SU-DHL-6 (cell line): ENCODE data around the gene GTF2F2.

Experiments
- H2AFZ ChIP-seq: fragments of 200-600 bp; sonication (generic); 2 replicates; pipeline ENCODE4 v1.6.1; 2014; ENCODE audit warnings: low read depth, mild to moderate bottlenecking, moderate library complexity, mixed read lengths, antibody characterized with exemption, low read length; ENCODE audit not compliant: severe bottlenecking
- H3F3A ChIP-seq: fragments of 200-600 bp; shearing (Covaris generic); 2 replicates; pipeline ENCODE4 v1.6.0; 2016; ENCODE audit warnings: antibody characterized with exemption, mild to moderate bottlenecking; ENCODE audit not compliant: insufficient read depth
- H3K27ac ChIP-seq: fragments of 200-600 bp; sonication (generic); 2 replicates; pipeline ENCODE4 v1.5.1; 2016; ENCODE audit warnings: low read depth, mild to moderate bottlenecking, low read length, moderate library complexity, mixed read lengths
- H3K27me3 ChIP-seq: fragments of 200-600 bp; sonication (generic), shearing (Covaris generic); 2 replicates; pipeline ENCODE4 v1.6.0; 2014; ENCODE audit warnings: mild to moderate bottlenecking, low read length
- H3K36me3 ChIP-seq: fragments of 200-600 bp; sonication (generic); 2 replicates; pipeline ENCODE4 v1.6.1; 2014; ENCODE audit warnings: mild to moderate bottlenecking, low read length, mixed read lengths
- H3K4me2 ChIP-seq: fragments of 300-600, 200-600 bp; shearing (Covaris generic), sonication (generic); 2 replicates; pipeline ENCODE4 v1.6.0; 2014; ENCODE audit warnings: low read length, low read depth, mild to moderate bottlenecking; ENCODE audit not compliant: poor library complexity, severe bottlenecking
- H3K4me3 ChIP-seq: fragments of 200-600 bp; sonication (generic); 2 replicates; pipeline ENCODE4 v1.5.1; 2014; ENCODE audit warnings: antibody characterized with exemption, low read length, mild to moderate bottlenecking, mixed read lengths; ENCODE audit not compliant: insufficient read depth, poor library complexity, severe bottlenecking
- H3K79me2 ChIP-seq: fragments of 200-600 bp; sonication (generic); 2 replicates; pipeline ENCODE4 v1.6.1; 2014; ENCODE audit warnings: mild to moderate bottlenecking, low read length, moderate library complexity; ENCODE audit not compliant: insufficient read depth
- H3K9ac ChIP-seq: fragments of 200-600 bp; sonication (generic); 2 replicates; pipeline ENCODE4 v1.7.0; 2014; ENCODE audit warnings: mild to moderate bottlenecking, low read length
- H3K9me2 ChIP-seq: fragments of 200-600 bp; sonication (generic); replicated peaks from 2 replicates; pipeline ENCODE4 v1.6.1; 2014; ENCODE audit warnings: low read length; ENCODE audit not compliant: insufficient read depth
- H3K9me3 ChIP-seq: fragments of 200-600 bp; sonication (generic); 2 replicates; pipeline ENCODE4 v1.6.1; 2014; ENCODE audit warnings: low read length, mixed read lengths; ENCODE audit not compliant: insufficient read depth
- H4K20me1 ChIP-seq: fragments of 200-600 bp; sonication (generic); 2 replicates; pipeline ENCODE4 v1.6.1; 2014; ENCODE audit warnings: low read depth, mild to moderate bottlenecking, antibody characterized with exemption, low read length, moderate library complexity, mixed read lengths
- CTCF ChIP-seq: fragments of 200-600 bp; sonication (generic); IDR thresholded peaks from one replicate; pipeline ENCODE4 v1.5.1; 2017; ENCODE audit warnings: antibody characterized with exemption, mild to moderate bottlenecking, low read length, moderate library complexity; ENCODE audit not compliant: insufficient read depth, poor library complexity, severe bottlenecking
- EZH2phosphoT487 ChIP-seq: fragments of 200-600 bp; sonication (generic), shearing (Covaris generic); conservative IDR thresholded peaks from 2 replicates; pipeline ENCODE4 v1.6.1; 2018; ENCODE audit warnings: mild to moderate bottlenecking, antibody characterized with exemption, low read length, moderate library complexity, mixed read lengths

The GTF2F2 gene

DNA sequence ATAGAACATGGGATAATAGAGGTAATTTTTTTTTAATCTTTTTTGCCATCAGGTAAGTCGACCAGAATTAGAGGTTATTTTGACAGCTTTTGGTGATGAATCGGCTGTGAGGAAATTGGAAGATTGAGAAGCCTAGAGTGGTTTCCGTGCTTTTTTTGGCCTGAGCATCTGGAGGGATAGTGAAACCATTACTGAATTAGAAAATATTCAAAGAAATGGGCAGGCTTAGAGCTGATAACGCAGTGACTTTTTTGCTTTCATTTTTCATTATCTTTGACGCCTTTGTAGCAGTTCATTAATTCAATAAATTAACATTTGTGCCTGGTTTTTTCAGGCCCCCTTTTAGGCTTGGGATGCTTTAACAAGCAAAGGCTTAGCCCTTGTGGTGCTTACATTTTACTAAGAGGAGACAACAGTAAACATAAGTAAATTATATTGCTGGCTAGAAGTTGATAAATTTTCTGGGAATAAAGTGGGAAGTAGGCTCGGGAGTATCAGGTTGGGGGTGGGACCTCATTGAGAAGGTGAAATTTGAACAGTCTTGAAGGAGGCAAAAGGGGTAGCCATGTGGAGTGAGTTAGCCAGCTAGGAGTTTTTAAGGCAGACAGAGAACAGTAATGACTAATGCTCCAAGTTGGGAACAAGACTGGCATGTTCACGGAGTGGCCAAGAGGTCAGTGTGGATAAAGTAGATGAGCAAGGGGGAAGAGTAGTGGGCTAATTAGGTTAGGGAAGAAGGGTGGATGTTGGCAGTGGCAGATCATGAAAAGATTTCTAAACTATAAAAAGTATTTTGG lies 36.5 kb downstream of the GTF2F2 start:
- Histone ChIP-seq H4K20me1 (no peaks in the 10 kb centered on the region), H3F3A (no peaks in the 10 kb centered on the region), H3K4me3 (no peak overlapping the region), H3K27me3 (no peaks in the 10 kb centered on the region), H3K9ac (no peak overlapping the region), H3K36me3 (peaks cover 12% of the 10 kb centered on the region; the same call in 1 of the 2 replicates), H3K9me2 (no peaks in the 10 kb centered on the region), H3K27ac (no peak overlapping the region), H3K4me2 (no peak overlapping the region), H3K79me2 (peaks cover 10% of the 10 kb centered on the region; the same call in 1 of the 2 replicates), H3K9me3 (no peaks in the 10 kb centered on the region), H2AFZ (no peak overlapping the region)
- TF ChIP-seq EZH2phosphoT487 (no peak), CTCF (no peak)

- TF ChIP-seq CTCF (no peak), EZH2phosphoT487 (no peak)
- Histone ChIP-seq H4K20me1 (no peaks in the 10 kb centered on the region), H3K4me3 (no peak overlapping the region), H3K9ac (no peak overlapping the region), H3K9me2 (no peaks in the 10 kb centered on the region), H3K27ac (no peak overlapping the region), H3K9me3 (no peaks in the 10 kb centered on the region), H3K4me2 (no peak overlapping the region), H3F3A (no peaks in the 10 kb centered on the region), H3K27me3 (no peaks in the 10 kb centered on the region), H3K36me3 (no peaks in the 10 kb centered on the region), H2AFZ (no peak overlapping the region), H3K79me2 (peaks cover 3% of the 10 kb centered on the region; the same call in 1 of the 2 replicates)
These were observed 41.9 kb downstream of the GTF2F2 start for GRCh38 chr13:45162194-45162593.

DNA sequence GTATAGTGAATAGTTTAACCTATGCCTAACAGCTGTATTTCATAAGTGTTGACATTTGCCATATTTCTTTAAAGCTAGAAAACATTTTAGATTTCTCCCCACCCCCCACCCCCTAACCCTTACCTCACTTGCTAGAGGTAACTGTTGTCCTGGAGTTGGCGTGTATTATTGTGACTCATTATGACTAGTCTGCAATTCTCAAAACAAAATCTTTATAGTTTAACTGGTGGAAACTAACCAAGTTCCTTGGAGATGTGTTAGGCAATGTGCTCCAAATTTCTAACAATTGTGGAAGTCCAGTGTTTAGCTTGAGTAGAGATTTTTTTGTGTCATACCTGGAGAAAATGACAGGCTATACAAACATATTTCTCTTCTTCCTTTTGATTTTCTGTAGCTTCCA lies 42.5 kb downstream of the GTF2F2 start:
- Histone ChIP-seq H3K9ac (no peak overlapping the region), H4K20me1 (no peaks in the 10 kb centered on the region), H3K4me3 (no peak overlapping the region), H2AFZ (no peak overlapping the region), H3F3A (no peaks in the 10 kb centered on the region), H3K27me3 (no peaks in the 10 kb centered on the region), H3K36me3 (no peaks in the 10 kb centered on the region), H3K27ac (no peak overlapping the region), H3K79me2 (no peaks in the 10 kb centered on the region), H3K4me2 (no peak overlapping the region), H3K9me3 (no peaks in the 10 kb centered on the region), H3K9me2 (no peaks in the 10 kb centered on the region)
- TF ChIP-seq CTCF, result no peak
- no peak for TF ChIP-seq EZH2phosphoT487
